Thymus (tissue), 11 donors: Measurements from ENCODE around the gene TSEN2. TPM values are rescaled to one million over a fixed set of nuclear protein-coding genes. Genes with fewer than 3 reads are reported as not detected.

Experiments
- DNase-seq, 9 donors: peaks; one replicate each; pipeline ENCODE4 v3.0.0-alpha.2; 2013; ENCODE audit warnings: low spot score in 9 of 9, low read depth in 6 of 9, missing footprints in 1 of 9
- H3K27ac ChIP-seq, 2 donors: one replicate each; pipeline ENCODE4 v1.5.1; 2013; ENCODE audit warnings: control low read depth in 1 of 2, low read depth in 1 of 2, low read length in 1 of 2, mild to moderate bottlenecking in 1 of 2, moderate library complexity in 1 of 2
- H3K27me3 ChIP-seq, 2 donors: one replicate each; pipeline ENCODE4 v1.5.1; 2013; ENCODE audit warnings: low read length in 1 of 2; ENCODE audit not compliant: control insufficient read depth in 2 of 2, insufficient read depth in 1 of 2
- H3K36me3 ChIP-seq, 2 donors: one replicate each; pipeline ENCODE4 v1.5.1; 2013; ENCODE audit warnings: low read length in 1 of 2, mild to moderate bottlenecking in 1 of 2, moderate library complexity in 1 of 2; ENCODE audit not compliant: control insufficient read depth in 2 of 2, insufficient read depth in 2 of 2
- H3K4me1 ChIP-seq, 2 donors: one replicate each; pipeline ENCODE4 v1.5.1; 2013; ENCODE audit warnings: low read length in 2 of 2; ENCODE audit not compliant: control insufficient read depth in 2 of 2, insufficient read depth in 2 of 2
- H3K4me3 ChIP-seq, 2 donors: one replicate each; pipeline ENCODE4 v1.5.1; 2013; ENCODE audit warnings: low read length in 2 of 2, control low read depth in 1 of 2, mild to moderate bottlenecking in 1 of 2
- H3K9me3 ChIP-seq, 2 donors: one replicate each; pipeline ENCODE4 v1.5.1; 2013; ENCODE audit warnings: low read length in 1 of 2, mild to moderate bottlenecking in 1 of 2; ENCODE audit not compliant: control insufficient read depth in 2 of 2, insufficient read depth in 1 of 2
- WGBS: extraction: QIAGEN DNeasy Blood & Tissue Kit; methylation state at CpG from one replicate; pipeline ENCODE4 v1.1.7; 2013; 5-methylcytosine and 5-hydroxymethylcytosine counted together
- polyA plus RNA-seq: library from polyadenylated mRNA; stranded (reverse); fragments of 200-250 nt; gene quantifications from one replicate; pipeline ENCODE4 v1.2.3, GENCODE V29; 2013
- total RNA-seq: library from RNA; stranded (reverse); fragments of 120-200 nt; gene quantifications from one replicate; pipeline ENCODE4 v1.2.4, GENCODE V29; 2013
- donor health status: healthy.

TSEN2 gene
- total and polyA plus RNA-seq, 2 donors: 14.8 to 18.6 TPM

DNA sequence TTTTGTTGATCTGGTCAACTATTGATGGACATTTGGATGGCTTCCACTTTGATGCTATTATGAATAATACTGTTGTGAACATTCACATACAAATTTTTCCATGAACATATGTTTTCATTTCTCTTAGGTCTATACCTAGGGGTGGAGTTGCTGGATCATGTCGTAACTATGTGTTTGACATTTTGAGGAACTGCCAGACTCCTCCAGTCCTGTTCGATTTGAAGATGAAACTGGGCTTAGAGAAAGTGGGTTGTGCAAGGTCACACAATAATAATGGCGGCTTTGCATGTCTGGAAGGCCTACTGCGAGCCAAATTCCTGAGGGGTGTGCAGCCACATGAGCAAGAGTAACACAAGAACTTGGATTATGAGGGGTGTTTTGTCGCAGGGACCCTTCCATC, 2.6 kb downstream of the TSEN2 start:
- H3K4me1 ChIP-seq: peaks cover 19 to 24% of the 10 kb centered on the region in 2 donors
- H3K27me3 ChIP-seq: no peaks in the 10 kb centered on the region
- peaks cover 3 to 5% of the 10 kb centered on the region in 2 donors for H3K36me3 ChIP-seq
- no peak for DNase-seq
- H3K9me3 ChIP-seq: no peaks in the 10 kb centered on the region
- 93% methylated on average over 5 of the region's 5 CpGs for WGBS
- no peak overlapping the region for H3K27ac ChIP-seq
- no peak overlapping the region for H3K4me3 ChIP-seq

DNA sequence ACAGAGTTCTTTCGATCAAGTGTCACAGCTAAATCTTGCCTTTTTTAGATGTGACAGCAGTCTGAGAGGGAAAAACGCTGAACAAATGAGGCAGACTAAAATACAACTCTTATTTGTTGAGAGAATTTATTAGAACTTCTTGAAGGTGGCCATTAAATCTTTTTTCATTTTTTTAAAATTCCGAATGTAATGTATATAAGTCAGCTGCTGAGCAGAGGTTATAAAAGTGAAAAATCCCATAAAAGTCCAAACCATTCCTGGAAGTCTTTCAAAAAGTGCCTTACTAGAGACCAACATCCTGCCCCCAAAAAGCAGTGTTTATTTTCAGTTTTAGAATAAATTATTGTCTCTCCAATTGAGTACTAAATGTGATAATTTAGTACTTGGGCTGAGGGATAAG, 3.1 kb downstream of the TSEN2 start:
- no peak overlapping the region for H3K27ac ChIP-seq
- 97% methylated on average over 3 of the region's 3 CpGs for WGBS
- H3K4me3 ChIP-seq: no peak overlapping the region

DNA sequence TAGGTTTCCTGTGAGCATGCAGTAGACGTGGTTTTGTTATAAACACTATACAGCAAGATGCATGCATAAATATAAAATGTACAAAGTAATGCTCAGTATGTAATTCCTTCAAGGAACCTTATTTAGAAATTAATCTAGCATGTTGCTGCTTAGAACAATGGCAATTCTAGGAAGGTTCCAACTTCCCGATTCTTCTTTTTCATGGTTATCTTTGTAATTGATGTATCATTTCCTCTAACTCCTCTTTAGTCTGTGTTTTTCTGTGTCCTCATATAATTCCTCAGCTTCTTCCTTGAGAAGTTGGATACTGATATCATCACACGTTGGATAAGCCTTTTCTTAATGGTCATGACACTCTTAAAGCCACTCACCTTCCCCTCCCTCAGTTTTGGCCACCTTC, 3.5 kb downstream of the TSEN2 start:
- peaks cover 5% of the 10 kb centered on the region in 2 donors for H3K36me3 ChIP-seq
- 97% methylated on average over 3 of the region's 3 CpGs for WGBS
- H3K27ac ChIP-seq: no peak overlapping the region
- H3K27me3 ChIP-seq: no peaks in the 10 kb centered on the region
- no peak for DNase-seq
- H3K4me3 ChIP-seq: no peak overlapping the region
- no peaks in the 10 kb centered on the region for H3K9me3 ChIP-seq
- peaks cover 18 to 22% of the 10 kb centered on the region in 2 donors for H3K4me1 ChIP-seq

More for the DNA sequence above, 3.1 kb downstream of the TSEN2 start:
- Histone ChIP-seq H3K36me3 (peaks cover 3 to 5% of the 10 kb centered on the region in 2 donors), H3K9me3 (no peaks in the 10 kb centered on the region), H3K27me3 (no peaks in the 10 kb centered on the region), H3K4me1 (peaks cover 19 to 24% of the 10 kb centered on the region in 2 donors)
- DNase-seq: no peak

DNA sequence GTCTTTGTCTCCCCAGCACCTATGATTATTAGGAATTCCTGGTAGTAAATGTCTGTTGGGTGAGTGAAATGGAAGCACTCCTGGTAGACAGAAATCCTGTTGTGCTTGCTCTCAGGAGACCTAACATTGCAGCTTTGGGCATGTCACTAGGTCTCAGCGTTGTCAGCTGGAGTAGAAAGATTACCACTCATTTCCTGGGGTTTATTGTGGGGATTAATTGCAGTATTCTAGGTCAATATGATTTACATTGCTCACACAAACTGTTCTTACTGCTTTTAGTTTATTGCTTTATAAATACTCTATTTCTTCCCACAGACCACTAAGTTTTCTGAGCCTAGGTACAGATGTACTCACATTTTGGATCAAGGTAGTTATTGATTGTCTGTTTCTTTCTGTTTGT, 5.1 kb downstream of the TSEN2 start:
- Histone ChIP-seq H3K4me3 (no peak overlapping the region), H3K27me3 (no peaks in the 10 kb centered on the region), H3K9me3 (no peaks in the 10 kb centered on the region), H3K36me3 (peaks cover 7 to 13% of the 10 kb centered on the region in 2 donors), H3K27ac (no peak overlapping the region), H3K4me1 (peaks cover 10% of the 10 kb centered on the region in 2 donors)
- WGBS: 72% methylated on average over 1 of the region's 1 CpG
- DNase-seq: no peak

DNA sequence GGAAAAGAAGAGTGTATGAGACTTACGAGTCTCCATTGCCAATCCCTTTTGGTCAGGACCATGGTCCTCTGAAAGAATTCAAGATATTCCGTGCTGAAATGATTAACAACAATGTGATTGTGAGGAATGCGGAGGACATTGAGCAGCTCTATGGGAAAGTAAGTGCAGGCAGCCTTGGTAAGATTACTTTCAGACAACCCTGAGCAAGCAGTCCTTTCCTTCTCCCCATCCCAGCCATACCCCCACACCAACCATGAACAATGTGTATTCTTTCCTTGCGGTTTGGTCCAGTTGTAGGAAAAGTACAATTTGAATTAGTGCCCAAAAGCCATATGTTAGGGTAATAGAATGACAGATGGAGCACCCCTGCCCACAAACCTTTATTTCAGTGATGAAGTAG, 5.6 kb downstream of the TSEN2 start:
- Histone ChIP-seq H3K4me1 (peaks cover 8 to 9% of the 10 kb centered on the region in 2 donors), H3K9me3 (no peaks in the 10 kb centered on the region), H3K27me3 (no peaks in the 10 kb centered on the region), H3K4me3 (no peak overlapping the region), H3K36me3 (peaks cover 7 to 16% of the 10 kb centered on the region in 2 donors), H3K27ac (no peak overlapping the region)
- 99% methylated on average over 4 of the region's 4 CpGs for WGBS
- DNase-seq: no peak

DNA sequence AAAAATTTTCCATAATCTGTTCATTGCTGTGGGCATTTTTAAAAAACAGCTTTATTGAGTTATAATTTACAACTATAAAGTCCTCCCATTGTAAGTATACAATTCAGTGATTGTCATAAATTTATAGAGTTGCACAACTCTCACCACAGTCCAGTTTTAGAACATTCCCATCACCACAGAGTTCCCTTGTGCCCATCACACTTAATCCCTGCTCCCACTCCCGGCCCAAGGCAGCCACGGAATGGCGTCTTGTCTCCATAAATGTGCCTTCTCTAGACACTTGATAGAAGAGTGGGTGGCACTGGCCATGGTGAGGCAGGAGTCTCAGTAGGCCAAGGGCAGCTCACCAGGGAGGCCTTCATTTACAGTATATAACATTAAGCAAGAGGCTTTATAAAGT, 6.3 kb downstream of the TSEN2 start:
- Histone ChIP-seq H3K4me1 (peaks cover 1 to 2% of the 10 kb centered on the region in 2 donors), H3K4me3 (no peak overlapping the region), H3K9me3 (no peaks in the 10 kb centered on the region), H3K27me3 (no peaks in the 10 kb centered on the region), H3K36me3 (peaks cover 7 to 16% of the 10 kb centered on the region in 2 donors), H3K27ac (no peak overlapping the region)
- no peak for DNase-seq
- WGBS: 99% methylated on average over 3 of the region's 3 CpGs

DNA sequence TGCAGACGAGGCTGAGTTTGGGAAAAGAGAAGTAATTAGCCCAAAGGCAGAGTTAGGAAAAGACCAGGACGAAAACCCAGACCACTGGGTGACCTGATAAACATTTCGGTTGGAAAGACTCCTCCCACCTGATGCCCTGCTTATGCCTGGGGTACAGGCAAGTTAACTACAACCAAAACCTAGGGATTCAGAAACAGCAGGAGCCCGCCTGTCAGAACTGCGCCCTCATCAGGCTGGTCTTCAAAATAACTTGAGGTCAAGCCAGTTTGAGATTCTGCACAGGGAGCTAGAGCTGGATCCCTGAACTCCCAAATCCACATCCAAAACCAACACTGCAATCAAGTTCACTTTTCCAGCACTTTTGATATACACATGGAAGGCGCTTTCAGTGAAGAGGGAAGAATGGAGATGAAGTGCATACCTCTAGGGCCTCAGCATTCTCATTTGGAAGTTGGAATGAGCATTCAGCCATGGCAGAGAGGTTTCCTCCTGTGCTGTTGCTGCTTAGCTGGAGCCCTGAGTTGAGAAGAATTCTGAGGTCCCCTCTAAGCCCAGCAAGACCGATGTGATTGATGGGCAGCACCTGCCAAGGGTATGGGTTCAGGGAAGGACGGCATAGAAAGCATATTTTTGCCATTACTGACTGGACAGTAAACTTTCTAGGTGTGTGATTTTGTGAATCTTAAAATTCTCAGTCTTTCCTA, 11.6 kb downstream of the TSEN2 start:
- WGBS: 93% methylated on average over 8 of the region's 8 CpGs
- H3K36me3 ChIP-seq: peaks cover 38 to 46% of the 10 kb centered on the region in 2 donors

DNA sequence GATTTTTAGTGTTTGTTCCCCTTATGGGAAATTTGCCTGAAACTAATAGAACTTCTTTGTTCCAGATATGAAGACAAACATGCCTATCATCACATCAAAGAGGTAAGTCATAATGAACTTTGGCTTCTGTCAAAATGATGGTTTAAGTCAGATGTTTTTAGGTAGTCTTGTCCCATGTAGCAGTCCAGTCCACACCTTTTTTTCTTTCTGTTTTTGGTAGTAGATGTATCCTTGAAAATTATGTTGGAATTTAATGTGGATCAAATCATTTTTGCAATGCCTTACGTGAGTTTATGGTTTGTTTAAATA, 12.1 kb downstream of the TSEN2 start:
- Histone ChIP-seq H3K9me3 (no peaks in the 10 kb centered on the region), H3K36me3 (peaks cover 38 to 49% of the 10 kb centered on the region in 2 donors), H3K4me1 (no peaks in the 10 kb centered on the region), H3K27ac (no peak overlapping the region), H3K27me3 (no peaks in the 10 kb centered on the region), H3K4me3 (no peak overlapping the region)
- no peak for DNase-seq
- WGBS: 94% methylated on average over 1 of the region's 1 CpG

More for the DNA sequence above, 11.6 kb downstream of the TSEN2 start:
- Histone ChIP-seq H3K27me3 (no peaks in the 10 kb centered on the region), H3K9me3 (no peaks in the 10 kb centered on the region), H3K27ac (no peak overlapping the region), H3K4me1 (no peaks in the 10 kb centered on the region), H3K4me3 (no peak overlapping the region)
- no peak for DNase-seq

DNA sequence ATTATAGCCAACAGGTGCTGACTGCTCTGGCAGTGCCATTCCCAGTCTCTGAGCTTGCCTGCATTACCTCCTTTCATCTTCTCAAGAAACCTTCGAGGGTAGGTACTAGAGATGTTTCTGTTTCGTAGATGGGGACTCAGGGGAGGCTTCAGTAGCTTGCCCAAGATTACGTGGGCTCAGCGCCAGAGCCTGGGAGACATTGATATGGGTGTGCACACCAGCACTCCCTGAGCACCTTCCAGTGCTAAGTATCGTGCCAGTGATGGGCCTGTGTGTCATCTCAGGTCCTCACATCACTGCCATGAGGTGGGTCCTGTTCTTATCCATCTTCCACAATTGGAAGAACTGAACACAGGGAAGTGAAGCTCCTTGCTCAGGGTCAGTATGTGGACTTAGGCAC, 15.2 kb downstream of the TSEN2 start:
- Histone ChIP-seq H3K36me3 (peaks cover 42 to 50% of the 10 kb centered on the region in 2 donors), H3K4me3 (no peak overlapping the region), H3K27ac (no peak overlapping the region), H3K9me3 (no peaks in the 10 kb centered on the region), H3K4me1 (no peaks in the 10 kb centered on the region), H3K27me3 (no peaks in the 10 kb centered on the region)
- no peak for DNase-seq
- WGBS: 95% methylated on average over 5 of the region's 5 CpGs
